Measurements from ENCODE around the gene BBOX1.

DNA sequence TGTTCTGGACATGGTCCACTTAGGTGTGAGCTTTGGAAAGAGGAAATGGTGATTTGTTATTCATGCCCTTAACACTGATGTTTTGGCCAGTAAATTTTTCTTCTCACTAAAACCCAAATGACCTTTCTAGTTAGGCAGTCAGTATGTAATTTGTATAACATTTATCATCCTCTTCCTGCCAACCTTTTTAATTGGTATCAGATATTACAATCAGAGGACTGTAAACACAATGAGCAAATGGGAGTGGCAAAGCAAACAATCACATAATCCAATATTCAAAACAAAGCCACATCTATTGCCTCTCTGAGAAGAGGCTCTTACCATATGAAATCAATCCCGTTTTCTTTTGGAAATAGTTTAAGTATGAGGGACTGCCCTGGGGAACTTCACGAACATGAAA is 49.1 kb downstream of the BBOX1 start:
- no peak for TF ChIP-seq EZH2phosphoT487 (IDR thresholded peaks at IDR 0.05; ENCODE audit: borderline replicate concordance, low read length)
- TF ChIP-seq, protein P1, sequence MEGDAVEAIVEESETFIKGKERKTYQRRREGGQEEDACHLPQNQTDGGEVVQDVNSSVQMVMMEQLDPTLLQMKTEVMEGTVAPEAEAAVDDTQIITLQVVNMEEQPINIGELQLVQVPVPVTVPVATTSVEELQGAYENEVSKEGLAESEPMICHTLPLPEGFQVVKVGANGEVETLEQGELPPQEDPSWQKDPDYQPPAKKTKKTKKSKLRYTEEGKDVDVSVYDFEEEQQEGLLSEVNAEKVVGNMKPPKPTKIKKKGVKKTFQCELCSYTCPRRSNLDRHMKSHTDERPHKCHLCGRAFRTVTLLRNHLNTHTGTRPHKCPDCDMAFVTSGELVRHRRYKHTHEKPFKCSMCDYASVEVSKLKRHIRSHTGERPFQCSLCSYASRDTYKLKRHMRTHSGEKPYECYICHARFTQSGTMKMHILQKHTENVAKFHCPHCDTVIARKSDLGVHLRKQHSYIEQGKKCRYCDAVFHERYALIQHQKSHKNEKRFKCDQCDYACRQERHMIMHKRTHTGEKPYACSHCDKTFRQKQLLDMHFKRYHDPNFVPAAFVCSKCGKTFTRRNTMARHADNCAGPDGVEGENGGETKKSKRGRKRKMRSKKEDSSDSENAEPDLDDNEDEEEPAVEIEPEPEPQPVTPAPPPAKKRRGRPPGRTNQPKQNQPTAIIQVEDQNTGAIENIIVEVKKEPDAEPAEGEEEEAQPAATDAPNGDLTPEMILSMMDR (IDR thresholded peaks at IDR 0.05; ENCODE audit: low read depth, low read length, poor library complexity, severe bottlenecking): no peak
